Ishikawa (cell line): ENCODE measurements around the gene FNBP1.

Source experiments
- CEBPB ChIP-seq: IDR thresholded peaks from 2 replicates; pipeline ENCODE4 v1.6.1; 2012
- CREB1 ChIP-seq: IDR thresholded peaks from 2 replicates; pipeline ENCODE4 v1.6.1; 2012; ENCODE audit warnings: low read depth
- EP300 ChIP-seq: IDR thresholded peaks from 2 replicates; pipeline ENCODE4 v1.6.1; 2012; ENCODE audit warnings: borderline replicate concordance
- FOXM1 ChIP-seq: IDR thresholded peaks from 2 replicates; pipeline ENCODE4 v1.6.1; 2012; ENCODE audit warnings: low read depth, borderline replicate concordance
- MAX ChIP-seq: IDR thresholded peaks from 2 replicates; pipeline ENCODE4 v1.6.1; 2012
- NFIC ChIP-seq: IDR thresholded peaks from 2 replicates; pipeline ENCODE4 v1.6.1; 2012
- RAD21 ChIP-seq: IDR thresholded peaks from 2 replicates; pipeline ENCODE4 v1.6.1; 2012; ENCODE audit warnings: low read depth
- REST ChIP-seq: IDR thresholded peaks from 2 replicates; pipeline ENCODE4 v1.6.1; 2012; ENCODE audit warnings: low read depth, mild to moderate bottlenecking
- TAF1 ChIP-seq: IDR thresholded peaks from 2 replicates; pipeline ENCODE4 v1.6.1; 2012; ENCODE audit warnings: low read depth, mild to moderate bottlenecking
- TCF12 ChIP-seq: IDR thresholded peaks from 2 replicates; pipeline ENCODE4 v1.6.1; 2012; ENCODE audit warnings: low read depth
- TEAD4 ChIP-seq: IDR thresholded peaks from 2 replicates; pipeline ENCODE4 v1.6.1; 2012
- USF1 ChIP-seq: IDR thresholded peaks from 2 replicates; pipeline ENCODE4 v1.6.1; 2012
- YY1 ChIP-seq: IDR thresholded peaks from 2 replicates; pipeline ENCODE4 v1.6.1; 2012; ENCODE audit warnings: low read depth

- no peak for TF ChIP-seq TAF1
- no peak for TF ChIP-seq REST
- no peak for TF ChIP-seq MAX
- no peak for TF ChIP-seq USF1
- no peak for TF ChIP-seq RAD21
- no peak for TF ChIP-seq EP300
- TF ChIP-seq CREB1 = no peak
- no peak for TF ChIP-seq FOXM1
- TF ChIP-seq TCF12 = no peak
- TF ChIP-seq YY1 = no peak
- TF ChIP-seq NFIC = no peak
- TF ChIP-seq TEAD4 = no peak
- TF ChIP-seq CEBPB = no peak
These were observed 950 bp upstream of the FNBP1 start for GRCh38 chr9:130043654-130044623.
